HEK293 (cell line): ENCODE results near the gene SMIM7.
A peak's percentile ranks its signal among the peaks of the same experiment; 100 is the strongest.

Experiments
- CTCF ChIP-seq: fragments of 450-650 bp; formaldehyde crosslinking; IDR thresholded peaks from 2 replicates; pipeline ENCODE4 v1.5.1; 2016; ENCODE audit warnings: missing biosample characterization, missing genetic modification characterization
- GFI1B ChIP-seq: fragments of 450-650 bp; formaldehyde crosslinking; IDR thresholded peaks from 2 replicates; pipeline ENCODE4 v1.5.1; 2016; ENCODE audit warnings: missing biosample characterization, missing genetic modification characterization
- GLI2 ChIP-seq: fragments of 450-650 bp; formaldehyde crosslinking; IDR thresholded peaks from 2 replicates; pipeline ENCODE4; 2017; ENCODE audit warnings: missing biosample characterization, missing genetic modification characterization, low read depth, borderline replicate concordance
- HOXD13 ChIP-seq: sonication (generic); formaldehyde crosslinking; IDR thresholded peaks from 2 replicates; pipeline ENCODE4 v1.8.0; 2022; ENCODE audit warnings: missing genetic modification reagents, borderline replicate concordance
- TSHZ1 ChIP-seq: fragments of 450-650 bp; formaldehyde crosslinking; IDR thresholded peaks from 2 replicates; pipeline ENCODE4 v1.5.1; 2016; ENCODE audit warnings: missing biosample characterization, missing genetic modification characterization, borderline replicate concordance
- WT1 ChIP-seq: fragments of 450-650 bp; formaldehyde crosslinking; IDR thresholded peaks from 2 replicates; pipeline ENCODE4 v1.5.1; 2016; ENCODE audit warnings: missing biosample characterization, missing genetic modification characterization
- ZBTB11 ChIP-seq: fragments of 450-650 bp; formaldehyde crosslinking; conservative IDR thresholded peaks from 2 replicates; pipeline ENCODE4 v1.5.1; 2016; ENCODE audit warnings: low read depth, missing biosample characterization, missing genetic modification characterization
- ZBTB48 ChIP-seq: fragments of 450-650 bp; formaldehyde crosslinking; IDR thresholded peaks from 2 replicates; pipeline ENCODE4 v1.5.1; 2016; ENCODE audit warnings: missing biosample characterization, missing genetic modification characterization
- ZFP69B ChIP-seq: fragments of 450-650 bp; formaldehyde crosslinking; IDR thresholded peaks from 2 replicates; pipeline ENCODE4 v1.5.1; 2016; ENCODE audit warnings: missing biosample characterization, missing genetic modification characterization
- ZNF10 ChIP-seq: fragments of 450-650 bp; formaldehyde crosslinking; IDR thresholded peaks from 2 replicates; pipeline ENCODE4 v1.5.1; 2017; ENCODE audit warnings: missing biosample characterization, missing genetic modification characterization
- ZNF112 ChIP-seq: fragments of 450-650 bp; formaldehyde crosslinking; IDR thresholded peaks from 2 replicates; pipeline ENCODE4 v1.5.0; 2017; ENCODE audit warnings: missing biosample characterization, missing genetic modification characterization
- ZNF133 ChIP-seq: fragments of 450-650 bp; formaldehyde crosslinking; IDR thresholded peaks from 2 replicates; pipeline ENCODE4 v1.5.1; 2016; ENCODE audit warnings: missing biosample characterization, missing genetic modification characterization
- ZNF155 ChIP-seq: fragments of 450-650 bp; formaldehyde crosslinking; IDR thresholded peaks from 2 replicates; pipeline ENCODE4 v1.5.1; 2016; ENCODE audit warnings: missing biosample characterization, missing genetic modification characterization
- ZNF169 ChIP-seq: fragments of 450-650 bp; formaldehyde crosslinking; IDR thresholded peaks from 2 replicates; pipeline ENCODE4 v1.5.1; 2016; ENCODE audit warnings: missing biosample characterization, missing genetic modification characterization
- ZNF23 ChIP-seq: fragments of 450-650 bp; formaldehyde crosslinking; IDR thresholded peaks from 2 replicates; pipeline ENCODE4 v1.5.1; 2016; ENCODE audit warnings: missing biosample characterization, missing genetic modification characterization, borderline replicate concordance
- ZNF24 ChIP-seq: fragments of 450-650 bp; formaldehyde crosslinking; IDR thresholded peaks from 2 replicates; pipeline ENCODE4 v1.5.1; 2016; ENCODE audit warnings: missing biosample characterization, missing genetic modification characterization
- ZNF274 ChIP-seq, 2 experiments: fragments of 200-500 bp in 1 of 2; fragments of 450-650 bp in 1 of 2; sonication (Bioruptor generic) in 1 of 2; formaldehyde crosslinking in 1 of 2; IDR thresholded peaks; 2 replicates each; pipeline versions ENCODE4 v1.5.1 to v1.6.1; 2014 to 2016; ENCODE audit warnings: borderline replicate concordance in 1 of 2, inconsistent platforms in 1 of 2, low read length in 1 of 2, missing biosample characterization in 1 of 2, missing genetic modification characterization in 1 of 2
- ZNF335 ChIP-seq: fragments of 450-650 bp; formaldehyde crosslinking; conservative IDR thresholded peaks from 2 replicates; pipeline ENCODE4 v1.5.1; 2016; ENCODE audit warnings: missing biosample characterization, missing genetic modification characterization
- ZNF366 ChIP-seq: fragments of 450-650 bp; formaldehyde crosslinking; conservative IDR thresholded peaks from 2 replicates; pipeline ENCODE4 v1.5.1; 2016; ENCODE audit warnings: missing biosample characterization, missing genetic modification characterization
- ZNF416 ChIP-seq: fragments of 450-650 bp; formaldehyde crosslinking; IDR thresholded peaks from 2 replicates; pipeline ENCODE4 v1.5.1; 2016; ENCODE audit warnings: missing biosample characterization, missing genetic modification characterization
- ZNF521 ChIP-seq: fragments of 450-650 bp; formaldehyde crosslinking; IDR thresholded peaks from 2 replicates; pipeline ENCODE4 v1.5.1; 2017; ENCODE audit warnings: missing biosample characterization, mild to moderate bottlenecking, missing genetic modification characterization
- ZNF544 ChIP-seq: fragments of 450-650 bp; formaldehyde crosslinking; IDR thresholded peaks from 2 replicates; pipeline ENCODE4 v1.5.0; 2017; ENCODE audit warnings: missing biosample characterization, missing genetic modification characterization
- ZNF555 ChIP-seq: fragments of 450-650 bp; formaldehyde crosslinking; conservative IDR thresholded peaks from 2 replicates; pipeline ENCODE4 v1.5.1; 2017; ENCODE audit warnings: missing biosample characterization, mild to moderate bottlenecking, missing genetic modification characterization, inconsistent platforms
- ZNF626 ChIP-seq: fragments of 450-650 bp; sonication (Bioruptor Pico); formaldehyde crosslinking; IDR thresholded peaks from 2 replicates; pipeline ENCODE4 v1.5.1; 2018; ENCODE audit warnings: missing biosample characterization, missing genetic modification characterization, inconsistent platforms
- ZNF707 ChIP-seq: fragments of 450-650 bp; formaldehyde crosslinking; IDR thresholded peaks from 2 replicates; pipeline ENCODE4 v1.5.1; 2016; ENCODE audit warnings: missing biosample characterization, missing genetic modification characterization
- ZNF791 ChIP-seq: fragments of 450-650 bp; formaldehyde crosslinking; IDR thresholded peaks from 2 replicates; pipeline ENCODE4 v1.5.1; 2016; ENCODE audit warnings: missing biosample characterization, missing genetic modification characterization
- ZNF792 ChIP-seq: fragments of 450-650 bp; formaldehyde crosslinking; IDR thresholded peaks from 2 replicates; pipeline ENCODE4 v1.5.1; 2016; ENCODE audit warnings: missing biosample characterization, missing genetic modification characterization
- ZNF843 ChIP-seq: fragments of 450-650 bp; formaldehyde crosslinking; IDR thresholded peaks from 2 replicates; pipeline ENCODE4 v1.5.1; 2016; ENCODE audit warnings: missing biosample characterization, missing genetic modification characterization
- ZSCAN4 ChIP-seq: fragments of 450-650 bp; formaldehyde crosslinking; IDR thresholded peaks from 2 replicates; pipeline ENCODE4 v1.5.1; 2017; ENCODE audit warnings: missing biosample characterization, missing genetic modification characterization
- ZSCAN5A ChIP-seq: fragments of 450-650 bp; formaldehyde crosslinking; IDR thresholded peaks from 2 replicates; pipeline ENCODE4 v1.5.1; 2016; ENCODE audit warnings: missing biosample characterization, missing genetic modification characterization

SMIM7 gene

GRCh38 chr19:16608290-16608739 is 51.6 kb downstream of the SMIM7 start (continued):
- TF ChIP-seq ZBTB48 (tag by site-specific recombination) (no peak), ZNF521 (tag by site-specific recombination) (no peak), ZNF155 (tag by site-specific recombination) (no peak), ZNF792 (tag by site-specific recombination) (no peak), ZNF169 (tag by site-specific recombination) (no peak), ZNF10 (tag by site-specific recombination) (0 out of 2 replicates have a peak, but pooled peaks have one; percentile 36), ZNF544 (tag by site-specific recombination) (no peak), HOXD13 (CRISPR knock-in tag) (no peak), ZNF24 (0 out of 2 replicates have a peak, but pooled peaks have one; percentile 47), ZNF416 (no peak), GLI2 (tag by site-specific recombination) (peak; percentile 61; the same call in 1 of the 2 replicates), ZNF112 (tag by site-specific recombination) (no peak), ZBTB11 (tag by site-specific recombination) (no peak), ZNF274 (IDR thresholded peaks at IDR 0.05; ENCODE audit: low read length) (no peak), ZNF274 (tag by site-specific recombination; IDR thresholded peaks at IDR 0.05; ENCODE audit: borderline replicate concordance) (no peak), ZSCAN5A (no peak), ZFP69B (tag by site-specific recombination) (peak; percentile 62; the same call in 1 of the 2 replicates), ZNF707 (tag by site-specific recombination) (no peak), ZNF23 (tag by site-specific recombination) (no peak), GFI1B (tag by site-specific recombination) (peak; percentile 95), ZNF626 (tag by site-specific recombination) (no peak), ZNF366 (tag by site-specific recombination) (peak; percentile 42; the same call in 1 of the 2 replicates), ZNF133 (tag by site-specific recombination) (no peak), WT1 (tag by site-specific recombination) (no peak), ZNF335 (tag by site-specific recombination) (no peak), ZNF843 (peak; percentile 89), ZNF791 (no peak), ZNF555 (tag by site-specific recombination) (no peak), CTCF (tag by site-specific recombination) (no peak), TSHZ1 (tag by site-specific recombination) (peak; percentile 50; the same call in 1 of the 2 replicates), ZSCAN4 (tag by site-specific recombination) (no peak)
